ENCODE data around the gene RNF14. TPM values are rescaled to one million over a fixed set of nuclear protein-coding genes. Genes with fewer than 3 reads are reported as not detected.

RNF14 gene
- total RNA-seq, 6 experiments from 2014 or later: 34.8 to 54.8 (median 41.8) TPM

GRCh38 chr5:142017832-142018427 is 49.0 kb downstream of the RNF14 start:
- WGBS (ENCODE audit: insufficient coverage, low coverage, low lambda C conversion rate, missing lambda C conversion rate): 62% methylated on average over 4 of the region's 5 CpGs
- intact Hi-C loops (cut with DNase I): loop anchor here in 1 of 2 donors (10.0 kb wide), 1 partner anchor 117 kb away; no protein-coding TSS in a partner anchor

GRCh38 chr5:142020122-142020659 is 51.3 kb downstream of the RNF14 start:
- Histone ChIP-seq H3K27ac (no peak overlapping the region), H3K9me3 (no peaks in the 10 kb centered on the region), H3K4me1 (peaks cover 0 to 7% (median under 1%) of the 10 kb centered on the region in 4 donors), H3K4me3 (no peak overlapping the region), H3K27me3 (no peaks in the 10 kb centered on the region), H3K36me3 (no peaks in the 10 kb centered on the region)
- TF ChIP-seq CTCF (IDR thresholded peaks at IDR 0.05) (no peak), POLR2A (IDR thresholded peaks at IDR 0.05) (no peak)
- DNase-seq (no peak), ATAC-seq (no peak)
- intact Hi-C loops (cut with DNase I): no loop called here
- WGBS (ENCODE audit: insufficient coverage, low coverage, low lambda C conversion rate, missing lambda C conversion rate): 79% methylated on average over 1 of the region's 1 CpG

More at GRCh38 chr5:142017832-142018427, 49.0 kb downstream of the RNF14 start:
- ATAC-seq: no peak
- TF ChIP-seq POLR2A (IDR thresholded peaks at IDR 0.05) (no peak), CTCF (IDR thresholded peaks at IDR 0.05) (no peak)
- Histone ChIP-seq H3K27ac (no peak overlapping the region), H3K36me3 (no peaks in the 10 kb centered on the region), H3K4me3 (no peak overlapping the region), H3K4me1 (peaks cover 0 to 22% (median 9%) of the 10 kb centered on the region in 4 donors), H3K27me3 (no peaks in the 10 kb centered on the region), H3K9me3 (no peaks in the 10 kb centered on the region)
- no peak for DNase-seq

- Histone ChIP-seq H3K36me3 (no peaks in the 10 kb centered on the region), H3K4me3 (no peak overlapping the region), H3K27ac (no peak overlapping the region), H3K9me3 (no peaks in the 10 kb centered on the region), H3K4me1 (peaks cover 0 to 7% (median 0%) of the 10 kb centered on the region in 4 donors), H3K27me3 (no peaks in the 10 kb centered on the region)
- ATAC-seq (no peak), DNase-seq (no peak)
- WGBS (ENCODE audit: insufficient coverage, low coverage, low lambda C conversion rate, missing lambda C conversion rate): 70% methylated on average over 6 of the region's 6 CpGs
- no peak for TF ChIP-seq CTCF (IDR thresholded peaks at IDR 0.05)
- TF ChIP-seq POLR2A (IDR thresholded peaks at IDR 0.05): no peak
- intact Hi-C loops (cut with DNase I): no loop called here
Observed at GRCh38 chr5:142023836-142024235, 54.9 kb downstream of the RNF14 start.

GRCh38 chr5:142024771-142025304 is 55.9 kb downstream of the RNF14 start:
- H3K27ac ChIP-seq: peak overlapping the region; percentile 53 to 67 (median 57)
- peak; percentile 61 for TF ChIP-seq POLR2A (IDR thresholded peaks at IDR 0.05)
- TF ChIP-seq CTCF (IDR thresholded peaks at IDR 0.05): no peak
- peak overlapping the region; percentile 0 to 57 (median 45) for H3K4me3 ChIP-seq
- peaks cover 0 to 7% (median 0%) of the 10 kb centered on the region in 4 donors for H3K4me1 ChIP-seq
- no peaks in the 10 kb centered on the region for H3K36me3 ChIP-seq
- no peaks in the 10 kb centered on the region for H3K27me3 ChIP-seq
- peak; percentile 99 to 100 (median 100) for ATAC-seq
- intact Hi-C loops (cut with DNase I): no loop called here
- DNase-seq: peak; percentile 87 to 91 (median 90)
- whole genome bisulfite sequencing (ENCODE audit: insufficient coverage, low coverage, low lambda C conversion rate, missing lambda C conversion rate): 2% methylated on average over 18 of the region's 26 CpGs
- H3K9me3 ChIP-seq: no peaks in the 10 kb centered on the region

All from right lobe of liver (tissue), 6 donors.